Right atrium auricular region (tissue), 2 donors: Measurements from ENCODE around the gene ZBTB20. TPM values are rescaled to one million over a fixed set of nuclear protein-coding genes. Genes with fewer than 3 reads are reported as not detected.

Source experiments
- DNase-seq: peaks from one replicate; pipeline ENCODE4 v3.0.0-alpha.2; 2019; ENCODE audit warnings: low spot score
- H3K27ac ChIP-seq, 2 donors: fragments of 200-600 bp; sonication (generic); 1 replicate in 1 of 2; 2 replicates in 1 of 2; pipeline ENCODE4 v1.5.1; 2016 to 2019
- H3K27me3 ChIP-seq, 2 donors: fragments of 200-600 bp; sonication (generic); one replicate each; pipeline versions ENCODE4 v1.5.1 to v1.6.0; 2017 to 2019
- H3K36me3 ChIP-seq: fragments of 200-600 bp; sonication (generic); one replicate; pipeline ENCODE4 v1.5.1; 2016
- H3K4me1 ChIP-seq, 2 donors: fragments of 200-600 bp; sonication (generic); one replicate each; pipeline versions ENCODE4 v1.5.1 to v1.6.0; 2017 to 2019
- H3K4me3 ChIP-seq, 2 donors: fragments of 200-600 bp; sonication (generic); 1 replicate in 1 of 2; 2 replicates in 1 of 2; pipeline ENCODE4 v1.5.1; 2017 to 2019; ENCODE audit warnings: mild to moderate bottlenecking in 1 of 2, moderate library complexity in 1 of 2
- H3K9me3 ChIP-seq, 2 donors: fragments of 200-600 bp; sonication (generic); one replicate each; pipeline ENCODE4 v1.5.1; 2019
- total RNA-seq, 2 donors: library from RNA; depleted of rRNA; stranded (reverse); fragments of >200 nt; gene quantifications; one replicate each; pipeline ENCODE4 v1.1.0, GENCODE V29; 2016
- TF ChIP-seq, protein P1 (sequence below), 2 donors: fragments of 200-600 bp; sonication (generic); IDR thresholded peaks; one replicate each; pipeline ENCODE4 v1.5.1; 2019; ENCODE audit warnings: antibody characterized with exemption in 2 of 2

Gene ZBTB20
- total RNA-seq, 2 donors from 2014 or later: 84.6 to 90.8 TPM

DNA sequence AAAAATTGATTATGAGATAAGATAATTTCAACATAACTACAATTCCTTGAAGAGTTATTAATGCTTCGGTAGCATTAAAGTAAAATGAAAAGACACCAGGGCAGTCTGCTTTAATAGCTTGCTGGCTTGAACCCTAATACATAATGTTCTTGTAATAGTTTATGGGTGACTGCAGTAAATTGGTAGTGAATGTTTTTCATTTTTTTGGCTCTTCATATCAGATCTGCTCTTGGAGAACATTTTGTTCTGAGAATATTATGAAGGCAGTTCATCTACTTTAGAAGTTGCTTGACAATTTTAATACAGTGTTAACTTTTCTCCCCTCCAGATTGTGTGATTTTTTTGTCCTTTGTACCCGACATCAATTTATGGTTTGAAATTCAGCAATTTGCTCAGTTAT is 128.4 kb downstream of the ZBTB20 start:
- H3K4me1 ChIP-seq: no peaks in the 10 kb centered on the region
- H3K36me3 ChIP-seq: no peaks in the 10 kb centered on the region
- H3K9me3 ChIP-seq: peaks cover 0 to 12% of the 10 kb centered on the region in 2 donors
- H3K27ac ChIP-seq: no peak overlapping the region
- no peaks in the 10 kb centered on the region for H3K27me3 ChIP-seq
- H3K4me3 ChIP-seq: no peak overlapping the region
- TF ChIP-seq, protein P1, sequence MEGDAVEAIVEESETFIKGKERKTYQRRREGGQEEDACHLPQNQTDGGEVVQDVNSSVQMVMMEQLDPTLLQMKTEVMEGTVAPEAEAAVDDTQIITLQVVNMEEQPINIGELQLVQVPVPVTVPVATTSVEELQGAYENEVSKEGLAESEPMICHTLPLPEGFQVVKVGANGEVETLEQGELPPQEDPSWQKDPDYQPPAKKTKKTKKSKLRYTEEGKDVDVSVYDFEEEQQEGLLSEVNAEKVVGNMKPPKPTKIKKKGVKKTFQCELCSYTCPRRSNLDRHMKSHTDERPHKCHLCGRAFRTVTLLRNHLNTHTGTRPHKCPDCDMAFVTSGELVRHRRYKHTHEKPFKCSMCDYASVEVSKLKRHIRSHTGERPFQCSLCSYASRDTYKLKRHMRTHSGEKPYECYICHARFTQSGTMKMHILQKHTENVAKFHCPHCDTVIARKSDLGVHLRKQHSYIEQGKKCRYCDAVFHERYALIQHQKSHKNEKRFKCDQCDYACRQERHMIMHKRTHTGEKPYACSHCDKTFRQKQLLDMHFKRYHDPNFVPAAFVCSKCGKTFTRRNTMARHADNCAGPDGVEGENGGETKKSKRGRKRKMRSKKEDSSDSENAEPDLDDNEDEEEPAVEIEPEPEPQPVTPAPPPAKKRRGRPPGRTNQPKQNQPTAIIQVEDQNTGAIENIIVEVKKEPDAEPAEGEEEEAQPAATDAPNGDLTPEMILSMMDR (IDR thresholded peaks at IDR 0.05): no peak
- DNase-seq: no peak

DNA sequence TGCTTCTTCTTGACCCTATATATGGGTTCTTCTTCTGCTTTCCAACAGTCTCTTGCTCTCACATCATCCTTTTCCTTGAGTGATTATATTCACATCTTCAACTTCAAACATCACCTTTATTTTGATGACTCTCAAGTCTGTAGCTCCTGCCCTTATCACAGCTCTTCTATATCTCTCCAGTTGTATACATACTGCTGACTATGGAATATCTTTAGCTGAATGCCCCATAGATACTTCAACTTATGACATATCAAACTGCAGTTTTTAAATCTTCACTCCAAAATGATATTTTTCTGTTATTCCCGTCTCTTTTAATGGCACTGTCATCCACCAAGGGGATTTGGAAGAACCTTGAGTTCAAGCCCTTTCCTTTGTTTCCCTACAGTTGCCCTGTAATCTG is 139.1 kb downstream of the ZBTB20 start:
- DNase-seq: no peak
- H3K4me1 ChIP-seq: no peaks in the 10 kb centered on the region

DNA sequence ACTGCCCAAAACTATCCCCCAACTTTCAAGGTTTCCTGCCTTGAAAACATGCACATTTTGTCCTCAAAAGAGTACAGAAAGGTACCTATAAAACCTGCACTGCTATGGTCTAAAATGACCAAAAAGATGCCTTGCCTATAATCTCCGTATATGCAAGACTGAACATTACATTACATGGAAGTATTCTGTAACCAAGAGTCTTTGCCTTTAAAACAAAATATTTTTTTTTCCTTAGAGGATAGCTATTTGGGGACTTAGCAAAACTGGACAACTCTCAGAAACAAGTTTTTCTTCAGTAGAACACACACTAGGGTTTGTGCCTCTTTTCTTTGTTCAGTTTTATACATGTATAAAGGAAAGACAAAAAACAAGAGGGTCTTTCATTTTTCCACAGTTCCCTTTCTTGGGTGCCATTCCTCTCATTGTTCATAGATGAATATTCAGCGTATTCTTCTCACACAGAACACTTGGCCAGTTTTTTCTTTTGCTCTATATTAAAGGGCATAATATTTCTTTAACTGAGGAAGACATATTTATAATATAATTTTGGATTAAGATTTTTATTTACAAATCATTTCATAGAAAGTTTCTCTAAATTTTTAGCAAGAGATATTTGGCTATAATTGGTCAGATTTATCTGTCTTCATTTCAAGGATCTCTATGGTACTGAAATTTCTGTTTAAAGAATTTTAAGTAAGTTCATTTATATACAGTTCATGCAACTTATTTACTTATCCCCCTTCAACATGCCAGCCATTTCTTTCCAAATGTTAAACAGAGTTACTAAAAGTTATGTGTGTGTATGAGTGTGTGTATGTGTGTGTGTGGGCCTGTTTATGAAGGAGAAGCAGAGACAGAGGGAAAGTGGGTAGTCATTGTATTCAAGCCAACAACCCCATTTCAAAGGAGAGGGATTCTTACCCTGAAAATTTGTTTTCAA is 142.6 kb downstream of the ZBTB20 start:
- Histone ChIP-seq H3K4me3 (no peak overlapping the region), H3K9me3 (peaks cover 0 to 18% of the 10 kb centered on the region in 2 donors), H3K27me3 (no peaks in the 10 kb centered on the region), H3K27ac (no peak overlapping the region), H3K36me3 (no peaks in the 10 kb centered on the region), H3K4me1 (no peaks in the 10 kb centered on the region)
- no peak for DNase-seq
- TF ChIP-seq, protein P1 (IDR thresholded peaks at IDR 0.05): no peak

More for the DNA sequence above, 139.1 kb downstream of the ZBTB20 start:
- Histone ChIP-seq H3K27me3 (no peaks in the 10 kb centered on the region), H3K4me3 (no peak overlapping the region), H3K9me3 (no peaks in the 10 kb centered on the region), H3K36me3 (no peaks in the 10 kb centered on the region), H3K27ac (no peak overlapping the region)
- TF ChIP-seq, protein P1 (IDR thresholded peaks at IDR 0.05): no peak

DNA sequence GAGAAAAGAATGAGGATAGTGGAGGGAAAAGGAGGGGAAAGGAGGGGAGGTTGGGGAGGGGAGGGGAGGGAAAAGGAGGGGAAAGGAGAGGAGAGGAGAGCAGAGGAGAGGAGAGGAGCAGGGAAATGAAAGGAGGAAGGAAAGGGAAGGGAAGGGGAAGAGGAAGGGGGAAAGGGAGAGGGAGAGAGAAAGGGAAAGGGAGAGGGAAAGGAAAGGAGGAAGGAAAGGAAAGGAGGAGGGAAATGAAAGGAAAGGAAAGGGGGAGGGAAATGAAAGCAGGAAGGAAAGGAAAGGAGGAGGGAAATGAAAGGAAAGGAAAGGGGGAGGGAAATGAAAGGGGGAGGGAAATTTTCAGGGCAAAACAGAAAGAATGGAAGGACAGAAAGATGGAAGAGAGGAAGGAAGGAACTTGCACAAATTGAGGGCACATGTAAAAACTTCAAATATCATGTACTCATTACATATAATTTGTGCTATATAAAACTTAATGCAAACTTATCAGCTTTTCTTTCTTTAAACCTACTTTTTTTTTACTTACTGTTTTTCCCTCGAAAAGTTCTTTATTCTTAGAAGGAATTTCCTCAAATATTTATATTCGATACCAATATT is 148.0 kb downstream of the ZBTB20 start:
- no peaks in the 10 kb centered on the region for H3K27me3 ChIP-seq
- no peaks in the 10 kb centered on the region for H3K4me1 ChIP-seq
- H3K4me3 ChIP-seq: no peak overlapping the region
- H3K27ac ChIP-seq: no peak overlapping the region
- peaks cover 0 to 18% of the 10 kb centered on the region in 2 donors for H3K9me3 ChIP-seq
- TF ChIP-seq, protein P1 (IDR thresholded peaks at IDR 0.05): no peak
- no peak for DNase-seq
- no peaks in the 10 kb centered on the region for H3K36me3 ChIP-seq

DNA sequence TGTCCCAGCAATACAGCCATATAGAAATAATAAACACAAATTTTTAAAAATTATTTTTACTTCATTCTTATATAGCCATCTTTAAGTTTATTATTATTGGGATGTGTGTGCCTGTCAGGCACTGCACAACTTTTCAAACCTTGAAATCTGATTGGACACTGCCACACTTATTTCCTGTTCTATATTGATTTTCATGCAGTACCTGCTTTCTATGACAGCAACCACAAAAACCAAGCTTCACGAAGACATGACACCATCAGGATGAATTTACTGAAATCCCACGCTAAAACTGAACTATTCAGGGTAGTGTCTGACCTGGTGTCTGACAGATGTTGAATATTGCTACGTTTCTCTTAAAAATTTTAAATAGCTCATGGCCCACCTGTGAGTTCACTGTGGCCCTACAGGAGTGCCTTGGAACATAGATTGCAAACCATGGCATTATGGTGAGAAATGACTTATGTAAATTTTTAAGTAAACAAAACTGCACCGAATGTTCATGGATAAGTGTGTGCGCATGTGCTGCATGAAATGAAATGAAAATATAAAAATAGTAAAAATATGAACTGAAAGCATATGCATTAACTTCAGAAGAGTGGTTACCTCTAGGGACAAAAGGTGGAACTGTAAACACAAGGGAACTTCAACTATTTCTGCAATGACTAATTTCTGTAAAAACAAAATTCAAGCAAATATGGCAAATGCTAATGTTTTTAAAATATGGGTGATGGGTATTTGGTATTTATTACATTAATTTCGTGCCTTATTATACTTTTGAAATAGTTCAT is 152.3 kb downstream of the ZBTB20 start:
- TF ChIP-seq, protein P1 (IDR thresholded peaks at IDR 0.05): no peak
- H3K27me3 ChIP-seq: no peaks in the 10 kb centered on the region
- DNase-seq: no peak
- no peaks in the 10 kb centered on the region for H3K4me1 ChIP-seq
- no peak overlapping the region for H3K4me3 ChIP-seq
- no peak overlapping the region for H3K27ac ChIP-seq
- H3K36me3 ChIP-seq: no peaks in the 10 kb centered on the region
- H3K9me3 ChIP-seq: no peaks in the 10 kb centered on the region
